ENCODE results near the gene KRT3.

- TF ChIP-seq CTCF (tag by site-specific recombination; IDR thresholded peaks at IDR 0.05) (no peak), ZNF544 (tag by site-specific recombination; IDR thresholded peaks at IDR 0.05) (no peak), ZBTB7A (tag by site-specific recombination; IDR thresholded peaks at IDR 0.05; ENCODE audit: low read depth) (no peak), ZNF707 (tag by site-specific recombination; IDR thresholded peaks at IDR 0.05) (no peak), ZNF391 (tag by site-specific recombination; IDR thresholded peaks at IDR 0.05; ENCODE audit: borderline replicate concordance, low read depth) (no peak), SP3 (tag by site-specific recombination; IDR thresholded peaks at IDR 0.05) (no peak), ZNF169 (tag by site-specific recombination; IDR thresholded peaks at IDR 0.05) (no peak), ZNF362 (tag by site-specific recombination; IDR thresholded peaks at IDR 0.05) (no peak), YY1 (tag by site-specific recombination; IDR thresholded peaks at IDR 0.05) (no peak), ZBTB17 (tag by site-specific recombination; IDR thresholded peaks at IDR 0.05) (no peak)
Measured at GRCh38 chr12:52765702-52766101, 30.2 kb downstream of the KRT3 start.
